Measurements from ENCODE around the gene GABPB2.

The GABPB2 gene

GRCh38 chr1:151134991-151135390 is 64.4 kb downstream of the GABPB2 start:
- DNase-seq, result no peak

- no peak for DNase-seq
Measured at GRCh38 chr1:151135433-151136385, 65.1 kb downstream of the GABPB2 start.

DNA sequence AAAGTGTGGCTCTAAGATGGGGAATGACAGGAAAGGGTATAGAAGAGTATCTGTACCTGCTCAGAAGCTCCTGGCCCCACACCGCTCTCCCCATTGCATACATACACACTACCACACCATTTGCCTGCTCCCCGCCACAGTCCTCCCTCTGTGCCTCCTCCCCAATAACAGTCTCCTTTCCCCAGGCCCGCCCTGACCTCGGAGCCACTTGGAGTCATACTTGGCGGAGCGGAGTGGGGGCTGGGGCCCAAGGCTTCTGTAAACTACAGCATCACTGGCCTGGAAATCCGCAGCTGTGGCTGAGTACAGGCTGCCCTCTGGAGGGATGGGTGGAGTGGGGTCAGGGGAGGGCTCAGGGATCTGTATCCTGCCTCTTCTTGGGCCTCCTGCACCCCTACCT is 67.2 kb downstream of the GABPB2 start:
- DNase-seq, result no peak

DNA sequence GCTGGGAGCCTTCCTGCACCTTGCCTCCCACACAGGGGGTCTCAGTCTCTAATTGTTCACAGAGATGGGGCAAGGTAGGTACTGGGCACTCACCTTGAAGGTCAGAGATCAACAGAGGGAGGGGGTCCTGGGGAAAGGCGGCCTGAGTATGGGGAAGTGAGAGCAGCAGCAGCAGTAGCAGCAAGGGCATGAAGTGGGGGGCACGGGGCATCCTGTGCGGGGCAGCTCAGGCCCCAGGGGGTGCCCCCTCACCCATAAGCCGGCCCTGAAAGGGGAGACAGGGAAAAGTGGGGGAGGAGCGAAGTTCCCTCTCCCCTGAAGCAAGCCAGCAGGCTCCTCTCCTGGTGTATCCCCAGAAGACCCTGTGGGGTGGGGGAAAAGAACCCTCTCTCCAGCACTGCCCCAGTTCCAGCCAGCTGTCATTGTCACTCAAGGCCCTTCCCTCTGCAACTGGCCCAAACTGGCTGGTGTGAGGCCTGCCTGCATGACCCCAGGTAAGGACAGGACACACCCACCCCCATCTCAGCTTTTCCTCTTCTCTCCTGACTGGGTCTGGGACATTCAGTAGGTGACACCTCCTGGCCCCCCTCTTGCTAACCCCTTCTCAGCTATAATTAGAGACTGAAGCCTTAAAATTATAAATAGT is 72.0 kb downstream of the GABPB2 start:
- no peak for DNase-seq

DNA sequence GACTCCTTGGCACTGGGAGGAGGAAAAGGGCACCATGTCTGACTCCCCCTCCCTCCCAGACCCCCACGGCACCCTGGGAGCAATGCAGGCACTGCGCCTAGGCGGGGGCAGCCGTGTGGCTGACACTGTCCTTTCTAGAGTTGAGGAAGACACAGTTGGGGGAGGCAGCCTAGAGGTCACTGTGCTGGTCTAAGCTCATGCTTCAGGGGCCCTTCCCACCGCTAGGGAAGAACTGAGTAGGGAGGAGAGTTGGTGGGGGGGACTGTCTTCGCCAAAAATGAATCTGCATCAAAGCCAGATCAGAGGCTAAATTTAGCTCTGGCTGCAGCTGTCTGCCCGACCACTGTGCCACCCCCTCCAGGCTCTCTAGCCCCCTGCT is 72.5 kb downstream of the GABPB2 start:
- no peak for DNase-seq

GRCh38 chr1:151143986-151144385 is 73.4 kb downstream of the GABPB2 start:
- no peak for DNase-seq

- DNase-seq, result no peak
Measured at GRCh38 chr1:151144474-151145303, 74.1 kb downstream of the GABPB2 start.

DNA sequence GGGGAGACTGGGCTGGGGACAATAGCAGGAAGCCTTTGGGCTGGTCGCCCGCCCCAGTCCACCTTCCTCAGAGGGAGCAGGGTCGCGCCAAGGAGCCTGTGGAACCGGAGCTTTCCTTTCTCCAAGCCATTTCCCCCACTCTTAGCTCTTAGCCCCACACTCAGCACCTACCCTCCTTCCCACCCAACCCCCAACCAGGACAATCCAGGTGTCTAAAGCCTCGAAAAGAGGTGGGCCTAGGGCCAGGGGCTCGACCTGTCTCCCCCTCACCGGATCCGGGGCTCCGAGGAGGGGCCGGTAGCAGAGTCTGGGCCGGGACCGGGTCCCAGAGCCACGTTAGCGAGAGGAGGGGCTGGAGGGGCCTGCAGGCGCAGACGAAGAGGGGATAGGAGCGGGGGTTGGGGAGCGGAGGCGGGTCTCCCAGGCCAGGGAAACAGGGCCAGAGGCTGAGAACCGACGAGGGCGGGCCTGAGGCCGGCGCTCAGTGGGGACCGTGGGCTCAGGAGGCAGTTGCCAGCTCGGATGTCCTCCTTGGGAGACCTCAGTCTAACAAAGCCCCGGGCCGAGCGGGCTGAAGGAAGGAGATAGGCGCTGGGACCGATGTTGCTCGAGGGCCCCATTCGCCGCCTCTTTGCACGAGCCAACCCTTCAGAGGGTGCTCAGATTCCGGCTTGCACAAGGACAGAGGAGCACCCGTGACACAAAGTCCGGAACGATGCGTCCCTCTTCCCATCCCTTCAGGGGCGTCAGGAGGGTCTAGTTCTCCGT is 74.9 kb downstream of the GABPB2 start:
- no peak for DNase-seq

DNA sequence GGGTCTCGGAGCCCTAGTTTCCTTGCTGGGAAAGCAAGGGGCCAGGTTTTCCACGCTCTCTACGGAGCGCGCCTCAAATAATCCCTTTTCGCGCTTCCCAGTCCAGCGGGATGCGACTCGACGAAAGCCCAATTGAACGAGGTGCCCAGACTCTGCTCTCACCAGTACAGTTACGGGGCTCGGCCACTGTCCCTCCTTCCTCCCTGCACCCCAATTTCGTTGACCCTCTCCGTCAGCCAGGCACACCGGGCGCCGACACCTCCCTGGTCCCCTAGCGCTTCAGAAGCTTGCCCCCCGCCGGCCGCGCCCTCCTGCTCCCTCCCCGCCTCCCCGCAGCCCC is 75.5 kb downstream of the GABPB2 start:
- DNase-seq, result no peak

- peak; percentile 20 to 82 for DNase-seq
Measured at GRCh38 chr1:151146412-151147131, 76.0 kb downstream of the GABPB2 start, which contains the start of gene SEMA6C. SEMA6C (minus strand) TSS chr1:151146631; CDS start chr1:151142621, 4,010 bp downstream.

- no peak for DNase-seq
Measured at GRCh38 chr1:151147132-151147503, 76.6 kb downstream of the GABPB2 start.

DNA sequence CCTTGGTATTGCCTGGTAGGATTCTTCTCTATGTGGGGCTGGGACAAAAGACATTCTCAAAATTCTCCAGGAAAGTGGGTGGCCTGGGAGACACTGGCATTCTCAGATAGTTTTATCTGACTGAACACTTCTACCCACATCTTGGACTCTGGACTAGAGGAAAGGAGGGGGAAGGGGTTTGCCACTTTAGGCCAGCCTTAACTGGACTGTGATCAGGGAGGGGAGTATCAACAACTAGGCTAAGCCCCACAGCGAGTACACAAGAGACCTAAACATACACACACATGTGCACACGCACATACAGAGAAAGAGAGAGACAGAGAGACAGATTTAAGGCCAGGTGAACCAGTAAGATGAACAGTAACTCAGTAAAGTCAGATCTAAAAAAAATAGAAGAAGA is 77.1 kb downstream of the GABPB2 start:
- DNase-seq, result no peak

DNA sequence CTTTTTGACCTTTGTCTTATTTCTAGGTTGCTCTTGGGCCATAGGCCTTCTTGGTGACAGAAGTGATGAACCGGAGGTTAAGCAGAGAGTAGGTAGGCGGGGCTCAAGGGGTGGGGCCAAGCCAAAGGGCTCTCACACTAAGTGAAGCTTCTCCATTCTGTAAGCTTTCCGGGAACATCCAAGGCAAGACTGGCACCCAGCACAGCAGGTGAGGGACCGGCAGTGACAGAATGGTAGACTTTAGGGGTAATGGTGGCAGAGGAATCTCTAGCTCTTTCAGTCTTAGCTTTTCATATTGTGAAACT is 85.9 kb downstream of the GABPB2 start, which contains the start of gene TNFAIP8L2:
Gene TNFAIP8L2 (plus strand): TSS at position 135 of the 305 bp plus-strand sequence. CDS start 2,049 bp downstream, outside the sequence.
- DNase-seq, result no peak

DNA sequence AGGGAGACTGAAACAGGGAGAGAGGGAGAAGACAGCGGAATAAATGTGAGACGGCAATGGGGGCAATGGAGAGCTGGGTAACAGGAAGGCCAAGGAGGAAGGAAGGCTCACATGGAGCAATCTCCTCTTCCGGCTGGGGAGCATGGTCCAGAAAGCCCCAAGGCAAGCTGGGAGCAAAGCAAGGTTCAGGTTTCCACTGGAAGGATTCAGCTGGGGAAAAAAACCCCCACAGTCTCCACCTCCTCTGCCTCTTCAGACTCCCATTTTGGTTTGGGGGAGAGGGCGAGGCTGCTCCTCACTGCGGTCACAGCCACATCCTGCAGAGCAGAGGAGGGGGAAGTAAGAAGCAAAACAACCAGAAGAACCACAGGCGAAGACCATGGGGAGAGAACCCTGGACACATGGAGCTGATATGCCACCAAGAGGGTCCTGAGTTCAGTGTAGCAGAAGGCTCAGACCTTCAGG is 86.5 kb downstream of the GABPB2 start:
- DNase-seq, result no peak

- no peak for DNase-seq
Measured at GRCh38 chr1:151158326-151158725, 87.8 kb downstream of the GABPB2 start.

- DNase-seq, result no peak
Measured at GRCh38 chr1:151158751-151159251, 88.2 kb downstream of the GABPB2 start.

GRCh38 chr1:151159373-151159772 is 88.8 kb downstream of the GABPB2 start:
- no peak for DNase-seq

- DNase-seq, result no peak
Measured at GRCh38 chr1:151164732-151165280, 94.2 kb downstream of the GABPB2 start.

DNA sequence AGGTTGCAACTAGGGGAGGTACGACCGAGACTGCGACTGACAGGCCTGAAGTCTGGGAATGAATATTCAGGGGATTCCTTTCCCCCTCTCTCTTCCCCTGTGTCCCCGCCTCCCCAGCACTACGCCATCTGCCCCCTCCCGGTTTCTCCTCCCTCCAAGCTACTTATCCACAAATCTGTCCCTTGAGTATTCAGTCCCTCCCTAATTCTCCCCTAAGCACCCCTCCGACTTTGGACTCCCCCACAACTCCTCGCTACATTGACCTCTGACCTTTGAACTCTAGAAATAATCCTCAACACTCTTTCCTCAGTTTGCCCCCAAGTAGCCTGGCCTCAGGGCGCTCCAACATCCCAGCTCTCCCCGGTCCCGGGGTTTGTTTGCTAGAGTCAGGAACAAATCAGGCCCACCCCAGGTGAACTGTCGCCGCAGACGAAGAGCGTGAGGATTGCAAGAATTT is 94.7 kb downstream of the GABPB2 start:
- DNase-seq, result no peak

DNA sequence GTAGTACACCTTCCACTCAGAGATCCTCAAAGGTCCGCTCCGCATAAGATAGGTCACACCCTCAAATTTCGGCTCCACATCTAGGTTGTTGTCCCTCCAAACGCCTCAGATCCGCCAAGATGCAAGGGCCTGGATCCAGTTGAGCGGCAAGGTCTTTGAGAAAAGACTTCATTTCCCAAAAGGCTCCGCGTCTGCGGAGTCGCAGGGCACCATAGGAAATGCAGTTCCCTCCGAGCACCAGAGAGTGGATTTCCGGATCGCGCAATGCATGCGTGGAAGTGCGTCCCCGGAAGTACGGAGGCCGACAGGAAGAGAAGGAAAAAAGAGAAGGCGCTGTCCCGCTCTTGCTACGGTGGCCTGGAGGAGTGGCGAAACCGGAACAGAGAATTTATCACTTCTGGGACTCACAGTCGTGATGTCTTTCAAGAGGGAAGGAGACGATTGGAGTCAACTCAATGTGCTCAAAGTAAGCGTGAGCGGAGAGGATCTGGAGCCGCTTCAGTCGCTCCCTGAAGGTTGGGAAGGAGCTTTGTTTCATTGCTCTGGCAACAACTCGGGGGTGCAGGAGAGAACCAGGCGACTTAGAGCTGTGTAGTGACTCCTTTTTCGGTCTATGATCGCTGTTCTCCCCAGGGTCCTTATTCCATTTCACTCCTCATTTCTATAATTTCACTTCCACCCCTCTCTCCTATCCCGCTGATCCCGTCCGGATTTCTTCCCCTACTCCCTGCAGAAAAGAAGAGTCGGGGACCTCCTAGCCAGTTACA is 95.4 kb downstream of the GABPB2 start, which contains the start of the genes LYSMD1 and SCNM1:
Gene LYSMD1 (minus strand): TSS at position 165 of the 767 bp plus-strand sequence. CDS start 644 bp downstream, outside the sequence.
Gene SCNM1 (plus strand): TSS at position 407 of the 767 bp plus-strand sequence. CDS start 9 bp downstream, at position 416.
- peak; percentile 87 to 94 for DNase-seq
